Measurements from ENCODE around the gene CXCL5.
"Not testable (repeated sequence)": the region's sequence is repeated elsewhere in the genome, so short reads cannot be mapped to it uniquely, and the experiment has no call there.

CXCL5 gene

DNA sequence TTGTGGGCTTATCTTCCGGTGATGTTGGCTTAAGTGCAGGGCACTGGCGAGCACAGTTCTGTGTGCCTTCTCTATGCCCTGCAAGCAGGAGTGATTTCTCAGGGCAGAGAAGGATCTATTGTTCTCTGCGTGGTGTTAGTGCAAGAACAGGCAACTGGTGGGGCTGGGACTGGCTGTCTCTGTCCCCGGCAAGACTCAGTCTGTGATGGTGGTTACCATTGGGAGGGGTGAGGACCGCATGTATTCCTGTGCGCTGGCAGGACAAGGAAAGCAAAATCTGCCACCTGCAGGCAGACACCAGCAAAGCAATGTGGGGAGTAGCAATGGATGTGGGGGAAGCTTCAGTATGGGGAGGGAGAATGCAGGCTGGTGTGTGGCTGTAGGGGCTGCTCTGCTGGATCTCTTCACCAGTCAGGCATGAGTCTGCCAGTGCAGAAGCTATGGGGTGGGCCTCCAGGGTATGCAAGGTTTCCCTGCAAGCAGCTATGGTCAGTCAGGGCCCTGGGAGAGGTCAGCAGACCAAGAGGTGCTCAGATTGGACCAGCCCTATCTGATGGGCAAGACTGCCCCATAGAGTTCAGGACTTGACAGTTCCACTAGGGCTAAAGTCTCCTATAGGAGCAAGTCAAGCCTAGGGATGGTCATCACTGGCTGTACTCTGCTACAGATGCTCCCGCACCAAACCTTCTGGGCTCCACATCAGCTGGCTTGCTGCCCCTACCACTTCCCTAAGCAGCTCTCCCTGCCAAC lies 33.4 kb downstream of the CXCL5 start:
- DNase-seq, result no peak

DNA sequence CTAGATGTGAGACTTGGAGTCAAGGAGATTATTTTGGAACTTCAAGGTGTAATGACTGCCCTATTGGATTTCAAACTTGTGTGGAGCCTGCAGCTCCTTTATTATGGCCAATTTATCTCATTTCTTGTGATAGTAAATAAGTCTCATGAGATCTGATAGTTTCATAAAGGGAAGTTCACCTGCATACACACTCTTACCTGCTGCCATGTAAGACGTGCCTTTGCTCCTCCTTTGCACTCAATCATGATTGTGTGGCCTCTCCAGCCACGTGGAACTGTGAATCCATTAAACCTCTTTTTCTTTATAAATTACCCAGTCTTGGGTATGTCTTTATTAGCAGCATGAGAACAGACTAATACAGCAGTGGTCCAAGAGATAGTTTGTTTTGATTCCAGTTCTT lies 35.8 kb downstream of the CXCL5 start:
- no peak for DNase-seq

DNA sequence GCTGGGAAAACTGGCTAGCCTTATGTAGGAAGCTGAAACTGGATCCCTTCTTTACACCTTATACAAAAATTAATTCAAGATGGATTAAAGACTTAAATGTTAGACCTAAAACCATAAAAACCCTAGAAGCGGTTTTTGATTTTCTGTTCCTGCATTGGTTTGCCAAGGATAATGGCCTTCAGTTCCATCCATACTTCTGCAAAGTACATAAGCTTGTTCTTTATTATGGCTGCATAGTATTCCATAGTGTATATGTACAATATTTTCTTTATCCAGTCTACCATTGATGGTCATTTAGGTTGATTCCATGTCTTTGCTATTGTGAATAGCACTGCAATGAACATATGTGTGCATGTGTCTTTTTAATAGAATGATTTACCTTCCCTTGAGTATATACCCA lies 39.4 kb downstream of the CXCL5 start:
- DNase-seq, result not testable (repeated sequence)

DNA sequence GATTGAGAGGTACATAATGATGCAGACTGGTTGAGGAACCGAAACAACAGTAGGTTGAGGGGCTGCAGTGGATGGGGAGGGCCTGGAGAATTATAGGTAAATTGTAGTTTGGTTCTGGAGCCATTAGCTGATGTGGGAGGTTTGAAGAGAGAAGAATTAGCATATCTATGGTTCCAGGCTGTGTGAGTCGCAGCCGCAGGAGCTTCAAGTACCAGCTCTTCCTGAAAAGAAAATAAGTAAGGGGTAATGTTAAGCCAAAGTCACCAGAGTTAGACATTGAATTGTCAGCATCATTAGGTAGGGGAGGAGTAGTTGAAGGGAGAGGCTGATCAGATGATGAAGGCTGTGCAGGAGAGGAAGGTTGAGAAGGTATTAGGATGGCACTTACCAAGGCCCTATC lies 46.1 kb downstream of the CXCL5 start:
- DNase-seq, result no peak

DNA sequence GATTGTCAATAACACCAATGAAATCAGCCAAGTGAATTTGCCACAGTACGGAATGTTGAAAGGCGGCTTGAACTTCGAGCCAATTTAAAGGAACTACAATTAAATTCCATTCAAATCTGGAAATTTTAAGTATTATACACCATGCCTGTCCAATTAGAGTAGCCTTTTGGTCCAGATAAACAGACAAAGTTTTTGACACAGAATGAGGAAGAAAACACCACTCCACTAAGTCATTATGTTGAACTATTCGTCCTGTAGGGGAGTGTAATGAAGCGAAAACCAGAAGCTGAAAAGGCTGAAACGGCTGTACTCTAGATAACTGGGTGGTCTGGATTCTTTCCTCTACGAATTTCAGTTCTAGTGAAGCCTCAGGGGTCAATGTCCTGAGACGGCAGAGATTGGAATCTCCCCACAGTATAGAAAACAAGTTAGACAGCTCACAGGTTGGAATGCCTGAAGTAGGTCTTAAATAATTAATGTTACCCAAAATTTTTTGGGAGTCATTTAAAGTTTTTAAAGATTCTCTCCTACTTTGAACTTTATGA lies 48.0 kb downstream of the CXCL5 start:
- DNase-seq, result not testable (repeated sequence)

DNA sequence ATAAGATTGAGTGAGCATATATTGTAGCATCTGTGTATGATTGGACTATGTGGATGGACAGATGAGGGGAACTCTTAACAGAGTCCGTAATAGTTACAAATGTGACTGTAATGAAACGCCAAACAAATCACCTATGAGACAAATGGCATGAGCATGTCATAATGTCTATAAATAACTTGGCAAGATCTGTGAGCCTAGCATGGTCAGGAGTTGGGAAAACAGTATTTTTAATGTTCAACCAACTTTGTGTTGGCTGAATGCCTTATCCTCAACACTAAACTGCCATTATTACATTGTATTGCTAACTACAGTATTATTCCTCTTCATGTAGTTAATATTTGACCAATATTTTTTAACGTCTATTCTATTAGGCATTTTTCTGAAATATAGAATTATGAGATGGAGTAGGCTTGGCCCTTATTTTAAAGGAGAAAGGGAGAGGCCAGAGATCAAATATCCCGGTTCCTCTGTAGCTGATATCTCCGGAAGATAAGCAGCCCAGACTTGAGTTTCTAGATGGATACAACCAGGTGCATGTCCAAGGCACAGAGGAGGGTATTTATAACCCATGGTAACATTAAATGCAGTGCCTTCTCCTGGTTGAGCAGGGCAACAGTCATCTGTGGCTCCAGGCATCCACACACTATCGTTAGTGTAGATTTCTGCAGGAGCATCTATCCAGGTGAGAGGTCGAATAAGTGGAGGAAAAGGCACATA lies 49.3 kb downstream of the CXCL5 start:
- DNase-seq, result no peak

DNA sequence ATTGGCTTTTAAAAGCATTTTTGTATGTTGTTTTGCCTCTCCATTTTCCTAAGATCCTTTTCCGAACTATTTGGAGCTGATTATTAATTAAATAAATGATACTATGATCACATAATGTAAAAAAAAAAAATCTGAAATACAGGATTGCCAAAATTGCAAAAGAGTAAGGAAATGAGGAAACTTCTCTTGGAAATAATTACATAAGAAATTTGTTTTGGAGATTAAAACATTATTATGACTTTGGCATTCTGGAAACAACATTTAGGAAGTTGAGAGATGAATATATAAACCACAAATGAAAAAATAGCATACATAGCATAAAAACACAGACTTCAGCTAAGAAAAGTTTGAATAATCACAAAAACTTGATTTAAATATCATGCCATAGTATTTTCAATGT lies 50.2 kb downstream of the CXCL5 start:
- DNase-seq, result no peak

DNA sequence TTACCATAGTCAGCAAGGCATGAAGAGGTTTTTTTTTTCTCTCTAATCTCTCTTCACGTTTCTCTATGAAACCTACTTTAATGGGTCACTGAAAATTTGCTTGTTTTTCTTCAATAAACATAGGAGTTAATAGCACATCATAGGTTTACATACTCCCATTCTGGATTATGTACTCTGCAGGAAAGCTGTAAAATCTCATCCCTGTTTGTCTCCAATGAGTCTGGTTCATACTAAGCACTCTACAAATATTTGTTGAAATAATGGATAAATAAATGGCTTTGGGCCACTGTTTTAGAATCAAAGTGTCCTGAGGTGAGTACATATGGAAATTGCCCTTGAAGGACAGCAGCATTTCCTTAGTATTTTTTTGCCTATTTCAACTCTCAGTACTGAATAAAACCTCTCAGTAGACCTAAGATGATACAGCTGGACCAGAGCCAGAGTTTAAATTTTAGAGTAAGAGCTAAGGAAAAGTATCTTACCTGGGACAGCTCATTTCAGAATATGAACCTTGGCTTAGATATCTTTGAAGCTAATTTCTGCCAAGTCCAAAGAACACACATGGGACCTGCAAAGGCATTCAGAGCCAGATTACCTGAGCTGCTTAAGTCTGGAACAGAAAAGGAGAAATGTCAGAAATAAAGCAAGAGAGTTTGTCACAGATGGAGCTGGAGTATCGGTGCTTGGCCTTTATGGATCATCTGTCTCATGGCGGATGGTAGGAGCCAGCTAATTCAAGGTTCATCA lies 51.1 kb downstream of the CXCL5 start:
- DNase-seq, result no peak

DNA sequence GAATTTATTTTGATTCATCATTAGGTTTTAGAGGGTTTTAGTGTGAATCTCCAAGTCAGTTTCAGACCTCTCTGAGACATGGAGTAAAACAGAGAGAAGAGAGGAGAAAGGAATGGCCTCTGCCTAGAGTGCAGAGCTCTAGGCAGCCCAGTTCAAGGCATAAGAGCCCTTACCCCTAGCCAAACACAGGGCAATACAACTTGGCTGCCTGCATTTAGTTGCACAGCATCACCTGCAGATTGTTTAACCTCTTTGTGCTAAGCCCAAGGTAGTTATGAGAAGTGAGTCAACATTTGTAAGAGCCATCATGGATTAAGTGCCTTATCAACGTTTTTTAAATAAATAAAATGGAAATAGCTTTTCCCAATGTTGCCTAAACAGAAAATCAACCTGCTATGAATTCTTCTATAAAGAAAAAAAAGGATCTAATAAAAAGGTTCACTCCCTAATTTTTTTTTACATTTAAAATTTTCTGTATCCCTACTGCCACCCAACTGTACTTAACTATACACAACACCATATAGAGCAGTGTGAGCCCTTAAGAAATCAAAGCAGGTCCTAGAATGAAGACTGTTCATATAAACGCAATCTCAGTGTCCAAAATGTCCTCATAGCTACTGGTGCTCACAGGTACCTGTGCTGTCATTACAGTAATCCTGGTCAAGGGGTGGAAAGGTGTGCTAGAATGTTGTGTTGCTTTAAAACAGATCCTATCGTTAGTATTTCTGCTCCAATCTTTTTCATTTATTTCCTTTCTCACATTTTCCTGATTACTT lies 52.6 kb downstream of the CXCL5 start:
- DNase-seq, result no peak
